Lower leg skin (tissue), 3 donors: ENCODE measurements around the gene TOP1.

ENCODE experiments used
- CTCF ChIP-seq, 3 donors: fragments of 450-650 bp; IDR thresholded peaks; one replicate each; pipeline ENCODE4 v1.5.1; 2016; ENCODE audit warnings: antibody characterized with exemption in 3 of 3, mild to moderate bottlenecking in 3 of 3, moderate library complexity in 2 of 3
- POLR2A ChIP-seq, 2 donors: fragments of 450-650 bp; IDR thresholded peaks; one replicate each; pipeline ENCODE4 v1.6.1; 2016 to 2017; ENCODE audit warnings: antibody characterized with exemption in 2 of 2, mild to moderate bottlenecking in 1 of 2, moderate library complexity in 1 of 2

- TF ChIP-seq POLR2A (IDR thresholded peaks at IDR 0.05) (no peak), CTCF (IDR thresholded peaks at IDR 0.05) (no peak)
Observed at GRCh38 chr20:41145317-41145716, 116.7 kb downstream of the TOP1 start.
